HUES6 (cell line): Measurements from ENCODE around the gene LPAR1.
A peak's percentile ranks its signal among the peaks of the same experiment; 100 is the strongest.
"Not testable (repeated sequence)": the region's sequence is repeated elsewhere in the genome, so short reads cannot be mapped to it uniquely, and the experiment has no call there.

ENCODE experiments used
- H3K27ac ChIP-seq: 2 replicates; pipeline ENCODE4 v1.7.0; 2013; ENCODE audit warnings: low read depth, mild to moderate bottlenecking, low read length, inconsistent platforms
- H3K27me3 ChIP-seq: 2 replicates; pipeline ENCODE4 v1.6.1; 2013; ENCODE audit warnings: low read length; ENCODE audit not compliant: control insufficient read depth, insufficient read depth
- H3K36me3 ChIP-seq: 2 replicates; pipeline ENCODE4 v1.6.1; 2013; ENCODE audit warnings: low read length; ENCODE audit not compliant: control insufficient read depth, insufficient read depth
- H3K4me1 ChIP-seq: 2 replicates; pipeline ENCODE4 v1.6.1; 2013; ENCODE audit warnings: low read length; ENCODE audit not compliant: control insufficient read depth, insufficient read depth
- H3K4me3 ChIP-seq: 2 replicates; pipeline ENCODE4 v1.5.1; 2013; ENCODE audit warnings: low read depth, low read length
- H3K9ac ChIP-seq: one replicate; pipeline ENCODE4 v1.6.1; 2013; ENCODE audit warnings: mild to moderate bottlenecking, low read length
- H3K9me3 ChIP-seq: 2 replicates; pipeline ENCODE4 v1.6.1; 2013; ENCODE audit warnings: low read depth, low read length; ENCODE audit not compliant: control insufficient read depth, insufficient read depth

Gene LPAR1

DNA sequence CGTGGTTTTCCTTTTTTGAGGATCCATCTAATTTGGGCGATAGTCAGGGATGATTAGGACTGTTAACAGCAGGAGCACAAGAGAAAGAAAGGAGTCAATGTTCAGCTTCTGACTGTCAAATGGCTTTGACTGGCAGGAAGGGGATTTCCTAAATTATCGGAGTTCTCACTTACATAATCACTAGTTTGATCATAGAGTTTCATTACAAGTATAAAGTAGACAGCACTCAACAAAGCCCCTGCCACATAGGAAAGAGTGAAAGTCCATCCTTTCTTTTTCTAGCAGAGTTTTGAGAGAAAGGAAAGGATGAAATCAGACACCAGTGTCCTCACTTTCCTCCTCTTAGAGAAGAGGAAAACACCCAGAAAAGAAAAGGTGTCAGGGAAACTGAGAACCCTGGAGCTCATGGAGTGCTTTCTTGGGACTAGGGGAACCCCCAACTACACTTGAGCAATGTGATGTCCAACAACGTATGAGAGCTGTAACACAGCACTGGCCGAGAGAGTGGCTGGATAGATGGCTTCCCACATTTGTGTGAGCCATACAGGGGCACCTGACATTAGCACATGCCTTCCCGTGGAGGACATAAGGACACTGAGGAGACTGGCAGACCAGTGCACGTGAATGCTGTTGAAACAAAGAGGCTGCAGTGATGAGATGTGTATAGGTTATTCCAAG, 26.0 kb upstream of the LPAR1 start:
- no peaks in the 10 kb centered on the region for H3K27me3 ChIP-seq
- no peaks in the 10 kb centered on the region for H3K4me1 ChIP-seq
- H3K36me3 ChIP-seq = no peaks in the 10 kb centered on the region
- H3K27ac ChIP-seq = no peak overlapping the region
- H3K4me3 ChIP-seq = no peak overlapping the region
- H3K9ac ChIP-seq = no peak overlapping the region
- H3K9me3 ChIP-seq = 0 out of 2 replicates have a peak, but pooled peaks cover 3% of the 10 kb centered on the region

GRCh38 chr9:111063332-111063731, 25.1 kb upstream of the LPAR1 start:
- 0 out of 2 replicates have a peak, but pooled peaks cover 3% of the 10 kb centered on the region for H3K9me3 ChIP-seq

GRCh38 chr9:111058166-111058565, 19.9 kb upstream of the LPAR1 start:
- H3K27me3 ChIP-seq = no peaks in the 10 kb centered on the region
- no peak overlapping the region for H3K9ac ChIP-seq
- H3K4me3 ChIP-seq = no peak overlapping the region
- 0 out of 2 replicates have a peak, but pooled peaks cover 3% of the 10 kb centered on the region for H3K9me3 ChIP-seq
- H3K4me1 ChIP-seq = no peaks in the 10 kb centered on the region
- H3K36me3 ChIP-seq = no peaks in the 10 kb centered on the region
- H3K27ac ChIP-seq = no peak overlapping the region

More at GRCh38 chr9:111063332-111063731, 25.1 kb upstream of the LPAR1 start:
- no peak overlapping the region for H3K9ac ChIP-seq
- H3K4me3 ChIP-seq = no peak overlapping the region
- H3K36me3 ChIP-seq = no peaks in the 10 kb centered on the region
- no peak overlapping the region for H3K27ac ChIP-seq
- H3K27me3 ChIP-seq = no peaks in the 10 kb centered on the region
- H3K4me1 ChIP-seq = no peaks in the 10 kb centered on the region

GRCh38 chr9:111056538-111056937, 18.3 kb upstream of the LPAR1 start:
- Histone ChIP-seq H3K27ac (no peak overlapping the region), H3K36me3 (no peaks in the 10 kb centered on the region), H3K27me3 (no peaks in the 10 kb centered on the region), H3K4me3 (no peak overlapping the region), H3K4me1 (no peaks in the 10 kb centered on the region), H3K9ac (no peak overlapping the region), H3K9me3 (0 out of 2 replicates have a peak, but pooled peaks cover 3% of the 10 kb centered on the region)

- no peaks in the 10 kb centered on the region for H3K4me1 ChIP-seq
- no peaks in the 10 kb centered on the region for H3K36me3 ChIP-seq
- H3K4me3 ChIP-seq = no peak overlapping the region
- H3K27ac ChIP-seq = no peak overlapping the region
- H3K9me3 ChIP-seq = no peaks in the 10 kb centered on the region
- H3K9ac ChIP-seq = no peak overlapping the region
- no peaks in the 10 kb centered on the region for H3K27me3 ChIP-seq
Measured at GRCh38 chr9:111052791-111053190, 14.5 kb upstream of the LPAR1 start.

DNA sequence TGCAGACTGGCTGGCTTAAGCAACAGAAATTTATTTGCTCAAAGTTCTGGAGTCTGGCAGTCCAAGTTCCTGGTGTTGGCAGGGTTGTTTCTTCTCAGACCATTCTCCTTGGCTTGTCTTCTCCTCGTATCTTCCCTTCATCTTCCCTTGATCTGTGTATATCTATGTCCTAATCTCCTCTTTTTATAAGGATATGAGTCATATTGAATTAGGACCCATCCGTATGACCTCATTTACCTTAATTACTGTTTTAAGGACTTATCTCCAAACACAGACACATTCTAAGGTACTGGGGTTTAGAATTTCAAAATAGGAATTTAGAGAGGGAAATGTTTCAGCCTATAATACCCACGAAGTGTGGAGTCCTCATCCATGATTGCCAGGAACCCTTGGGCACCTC, 13.1 kb upstream of the LPAR1 start:
- Histone ChIP-seq H3K4me1 (no peaks in the 10 kb centered on the region), H3K9me3 (no peaks in the 10 kb centered on the region), H3K4me3 (no peak overlapping the region), H3K27me3 (no peaks in the 10 kb centered on the region), H3K27ac (no peak overlapping the region), H3K9ac (no peak overlapping the region), H3K36me3 (no peaks in the 10 kb centered on the region)

DNA sequence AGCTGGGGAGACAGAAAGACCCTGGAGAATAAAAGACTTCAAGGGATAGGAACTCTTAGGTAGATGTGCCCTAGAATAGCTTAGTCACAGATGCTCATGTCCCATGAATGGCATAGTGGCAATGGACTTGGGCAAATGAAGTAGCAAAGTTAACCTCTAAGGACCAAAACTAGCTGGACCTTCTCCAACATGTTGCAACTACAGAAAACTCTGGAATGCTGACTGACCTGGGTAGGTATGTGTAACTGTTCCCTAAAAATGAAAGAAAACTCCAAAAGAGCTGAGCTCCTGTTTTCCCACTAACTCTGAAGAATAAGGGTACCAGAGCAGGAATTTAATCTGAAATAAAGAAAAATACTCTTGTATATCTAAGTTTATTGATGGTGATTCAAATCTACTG, 12.5 kb upstream of the LPAR1 start:
- no peak overlapping the region for H3K27ac ChIP-seq
- no peaks in the 10 kb centered on the region for H3K9me3 ChIP-seq
- no peaks in the 10 kb centered on the region for H3K4me1 ChIP-seq
- H3K9ac ChIP-seq = no peak overlapping the region
- no peaks in the 10 kb centered on the region for H3K27me3 ChIP-seq
- H3K4me3 ChIP-seq = no peak overlapping the region
- H3K36me3 ChIP-seq = no peaks in the 10 kb centered on the region

DNA sequence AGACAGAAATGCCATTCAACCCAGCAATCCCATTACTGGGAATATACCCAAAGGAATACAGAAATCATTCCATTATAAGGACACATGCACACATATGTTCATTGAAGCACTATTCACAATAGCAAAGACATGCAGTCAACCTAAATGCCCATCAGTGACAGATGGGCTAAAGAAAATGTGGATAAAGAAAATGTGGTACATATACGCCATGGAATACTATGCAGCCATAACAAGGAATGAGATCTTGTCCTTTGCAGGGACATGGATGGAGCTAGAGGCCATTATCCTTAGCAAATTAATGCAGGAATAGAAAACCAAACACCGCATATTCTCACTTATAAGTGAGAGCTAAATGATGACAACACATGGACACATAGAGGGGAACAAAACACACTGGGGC, 9.0 kb upstream of the LPAR1 start:
- H3K9me3 ChIP-seq, H3K4me1 ChIP-seq, H3K4me3 ChIP-seq, H3K36me3 ChIP-seq, H3K9ac ChIP-seq, H3K27me3 ChIP-seq, H3K27ac ChIP-seq: not testable (repeated sequence)

- H3K9me3 ChIP-seq = no peaks in the 10 kb centered on the region
- no peak overlapping the region for H3K27ac ChIP-seq
Measured at GRCh38 chr9:111041902-111042301, 3.6 kb upstream of the LPAR1 start.

GRCh38 chr9:111040494-111040893, 2.2 kb upstream of the LPAR1 start:
- Histone ChIP-seq H3K36me3 (no peaks in the 10 kb centered on the region), H3K4me1 (peaks cover 10% of the 10 kb centered on the region), H3K27ac (no peak overlapping the region), H3K4me3 (no peak overlapping the region), H3K9me3 (no peaks in the 10 kb centered on the region), H3K27me3 (peaks cover 27% of the 10 kb centered on the region), H3K9ac (no peak overlapping the region)

More at GRCh38 chr9:111041902-111042301, 3.6 kb upstream of the LPAR1 start:
- no peak overlapping the region for H3K4me3 ChIP-seq
- no peak overlapping the region for H3K9ac ChIP-seq
- H3K4me1 ChIP-seq = peaks cover 6% of the 10 kb centered on the region
- no peaks in the 10 kb centered on the region for H3K36me3 ChIP-seq
- peaks cover 23% of the 10 kb centered on the region for H3K27me3 ChIP-seq

GRCh38 chr9:111039231-111039906, 1.1 kb upstream of the LPAR1 start:
- Histone ChIP-seq H3K9ac (no peak overlapping the region), H3K4me3 (peak overlapping the region; percentile 84), H3K27ac (no peak overlapping the region)

More at GRCh38 chr9:111039231-111039906, 1.1 kb upstream of the LPAR1 start:
- Histone ChIP-seq H3K27me3 (peaks cover 27% of the 10 kb centered on the region), H3K36me3 (no peaks in the 10 kb centered on the region), H3K4me1 (peaks cover 10% of the 10 kb centered on the region), H3K9me3 (no peaks in the 10 kb centered on the region)
